ENCODE data around the gene ZNF343.

ZNF343 gene

DNA sequence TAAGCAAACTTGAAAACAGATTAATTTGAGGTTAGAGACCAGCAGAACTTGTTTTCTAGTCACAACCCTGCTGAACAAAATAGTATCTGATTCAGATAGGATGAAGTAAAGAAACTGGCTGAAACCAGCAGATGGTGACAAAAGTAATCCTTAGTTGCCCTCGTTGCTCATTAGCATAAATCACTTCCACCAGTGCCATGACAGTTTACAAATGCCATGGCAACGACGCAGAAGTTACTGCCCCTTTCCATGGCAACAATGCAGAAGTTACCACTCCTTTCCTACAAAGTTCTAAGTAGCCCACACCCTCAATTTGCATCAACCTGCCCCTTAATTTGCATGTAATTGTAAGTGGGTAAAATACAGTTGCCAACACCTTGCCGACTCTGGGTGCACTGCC is 61.9 kb downstream of the ZNF343 start:
- DNase-seq (ENCODE audit: extremely low read depth in 1 of 2, low read depth in 1 of 2), result no peak

Data from stimulated activated CD8-positive, alpha-beta memory T cell treated with anti-CD3 and anti-CD28 coated beads, Interleukin-7, amount 100 ng/mL, for 48 hours (primary cell).